VCaP (cell line): ENCODE data around the gene LPAR6.

Experiments
- H3K27ac ChIP-seq: fragments of 450-650 bp; 2 replicates; pipeline ENCODE4 v1.5.1; 2017
- CTCF ChIP-seq: fragments of 450-650 bp; conservative IDR thresholded peaks from 2 replicates; pipeline ENCODE4 v1.5.1; 2017; ENCODE audit warnings: mild to moderate bottlenecking, moderate library complexity

The LPAR6 gene

DNA sequence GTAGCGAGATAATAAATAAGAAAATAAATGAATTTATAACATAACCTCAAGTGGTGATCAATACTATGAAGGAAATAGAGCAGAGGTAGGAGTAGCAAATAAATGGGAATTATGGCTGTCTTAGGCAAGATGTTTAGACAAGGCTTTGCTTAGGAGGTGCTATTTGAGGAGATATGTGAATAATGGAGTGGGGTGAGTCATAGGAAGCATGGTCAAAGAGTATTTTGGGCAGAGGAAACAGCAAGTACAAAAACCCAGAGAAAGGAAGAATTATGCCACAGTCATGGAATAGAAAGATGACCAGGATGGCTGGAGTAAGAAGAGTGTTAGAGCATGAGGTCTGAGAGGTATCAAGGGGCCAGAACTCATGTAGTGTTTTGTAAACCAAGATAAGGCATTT is 33.6 kb upstream of the LPAR6 start:
- TF ChIP-seq CTCF, result no peak
- no peak overlapping the region for H3K27ac ChIP-seq

DNA sequence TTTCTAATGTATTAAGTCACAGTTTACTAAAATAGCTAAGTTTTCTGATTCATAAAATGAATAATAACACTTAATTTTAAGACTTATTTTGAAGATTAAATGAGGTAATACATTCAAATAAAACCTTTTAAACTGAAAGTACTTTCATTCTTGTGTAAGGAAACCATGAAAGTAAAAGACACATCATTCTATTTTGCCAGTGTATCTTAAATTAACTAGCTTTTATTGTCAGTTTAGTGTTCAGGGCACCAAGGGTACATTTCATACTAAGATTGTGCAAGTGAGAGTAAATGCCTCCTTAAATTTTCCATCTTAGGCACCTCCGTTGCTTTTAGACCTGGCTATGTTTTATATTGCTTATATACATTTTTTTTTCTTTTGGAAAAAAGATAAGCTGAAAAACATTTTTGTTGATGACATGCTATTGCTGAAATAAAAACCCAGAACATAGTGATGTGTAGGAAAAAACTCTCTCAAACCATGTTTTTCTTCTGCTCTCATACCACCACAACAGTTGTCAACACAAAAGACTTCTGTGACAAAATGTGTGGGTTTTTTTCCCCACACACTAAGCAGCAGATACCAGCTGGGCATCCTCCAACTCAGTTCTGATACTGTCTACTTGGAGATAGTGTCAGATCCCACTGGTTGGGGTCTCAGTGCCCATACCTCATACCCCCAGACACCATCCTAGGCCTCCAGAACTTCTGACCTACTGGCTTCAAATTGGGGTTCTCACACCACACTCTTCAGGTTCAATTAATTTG is 30.7 kb upstream of the LPAR6 start:
- TF ChIP-seq CTCF, result no peak
- no peak overlapping the region for H3K27ac ChIP-seq

GRCh38 chr13:48437371-48437770 is 24.5 kb upstream of the LPAR6 start:
- TF ChIP-seq CTCF, result no peak
- H3K27ac ChIP-seq, result no peak overlapping the region

DNA sequence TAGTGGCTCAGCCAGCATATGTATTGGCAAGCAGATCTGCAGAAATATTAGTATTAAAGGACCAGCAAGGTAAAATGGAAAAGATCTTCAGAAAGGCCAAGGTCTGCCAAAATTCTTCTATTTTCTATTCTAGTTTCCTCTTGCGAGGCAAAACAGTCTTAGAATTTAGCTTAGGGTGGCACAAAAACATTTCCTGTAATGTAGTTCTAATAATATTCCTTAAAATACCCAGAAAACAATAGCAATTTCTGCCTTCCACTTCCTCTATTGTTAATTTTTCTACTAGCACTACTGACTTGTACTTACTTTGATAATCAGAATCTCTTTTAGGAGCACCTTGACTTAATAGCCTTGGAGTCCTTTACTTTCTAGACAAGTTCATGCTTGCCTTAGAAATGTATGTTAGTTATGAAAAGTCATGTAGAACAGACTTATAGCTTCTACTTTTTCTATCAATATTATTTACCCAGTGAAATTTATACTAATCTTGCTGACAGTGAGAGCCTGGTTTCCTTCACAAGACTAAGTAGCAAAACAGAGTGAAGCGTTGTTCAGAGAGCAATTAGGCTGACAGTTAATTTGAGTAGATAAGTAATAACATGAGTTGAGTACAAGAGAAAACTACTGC is 23.9 kb upstream of the LPAR6 start:
- TF ChIP-seq CTCF, result no peak
- H3K27ac ChIP-seq, result no peak overlapping the region

DNA sequence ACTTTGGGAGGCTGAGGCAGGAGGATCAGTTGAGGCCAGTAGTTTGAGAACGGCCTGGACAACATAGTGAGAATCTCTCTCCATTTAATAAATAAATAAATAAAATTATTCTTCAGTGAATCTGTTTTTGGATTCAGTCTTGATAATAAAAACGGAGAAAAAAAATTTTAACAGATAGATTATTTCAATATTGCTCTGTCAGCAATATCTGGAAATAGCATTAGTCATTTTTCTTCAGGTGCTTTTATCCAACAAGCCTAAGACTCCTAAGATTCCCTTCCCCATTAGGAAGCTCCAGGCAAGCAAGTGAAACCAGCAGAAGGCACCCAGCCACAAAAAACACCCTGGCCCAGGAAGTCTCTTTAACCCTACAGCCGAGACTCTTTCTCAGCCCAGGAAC is 21.3 kb upstream of the LPAR6 start:
- H3K27ac ChIP-seq, result no peak overlapping the region
- TF ChIP-seq CTCF, result no peak

- peak overlapping the region; percentile 48 for H3K27ac ChIP-seq
- TF ChIP-seq CTCF, result no peak
Observed at GRCh38 chr13:48431987-48432615, 19.2 kb upstream of the LPAR6 start.

GRCh38 chr13:48431431-48431830 is 18.5 kb upstream of the LPAR6 start:
- H3K27ac ChIP-seq, result no peak overlapping the region
- no peak for TF ChIP-seq CTCF
